ENCODE data around the gene MYO3A. TPM values are rescaled to one million over a fixed set of nuclear protein-coding genes. Genes with fewer than 3 reads are reported as not detected.

The MYO3A gene
- total RNA-seq, 2 donors from 2014 or later, result 5.2 TPM; not detected in 1

DNA sequence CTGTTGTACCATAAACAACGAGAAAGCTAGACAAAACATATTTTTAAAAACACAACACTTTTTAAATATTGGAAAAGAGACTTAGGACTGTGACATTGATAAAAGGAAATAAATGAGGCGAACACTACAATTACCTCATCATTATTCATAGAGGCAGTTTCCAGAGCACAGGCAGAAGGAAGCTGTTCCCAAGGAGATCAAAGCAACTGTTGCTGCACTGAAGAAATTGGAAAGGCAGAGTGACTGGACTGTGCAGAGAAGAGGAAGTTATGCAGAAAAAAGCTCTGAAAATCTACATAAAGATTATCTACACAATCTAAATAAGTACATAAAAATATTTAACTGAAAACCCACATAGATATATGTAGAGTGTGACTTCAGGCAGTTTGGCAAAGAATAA lies 32.8 kb downstream of the MYO3A start:
- H3K4me3 ChIP-seq, result no peak overlapping the region
- no peaks in the 10 kb centered on the region for H3K27me3 ChIP-seq (replicated peaks; ENCODE audit: insufficient read depth)
- H3K27ac ChIP-seq, result no peak overlapping the region
- no peaks in the 10 kb centered on the region for H3K36me3 ChIP-seq
- H3K9me3 ChIP-seq, result no peaks in the 10 kb centered on the region
- 80% methylated on average over 2 of the region's 2 CpGs for WGBS
- TF ChIP-seq POLR2A (IDR thresholded peaks at IDR 0.05), result no peak
- no peaks in the 10 kb centered on the region for H3K4me1 ChIP-seq (replicated peaks)
- intact Hi-C loops (cut with DNase I), result no loop called here
- DNase-seq (ENCODE audit: low spot score), result no peak

DNA sequence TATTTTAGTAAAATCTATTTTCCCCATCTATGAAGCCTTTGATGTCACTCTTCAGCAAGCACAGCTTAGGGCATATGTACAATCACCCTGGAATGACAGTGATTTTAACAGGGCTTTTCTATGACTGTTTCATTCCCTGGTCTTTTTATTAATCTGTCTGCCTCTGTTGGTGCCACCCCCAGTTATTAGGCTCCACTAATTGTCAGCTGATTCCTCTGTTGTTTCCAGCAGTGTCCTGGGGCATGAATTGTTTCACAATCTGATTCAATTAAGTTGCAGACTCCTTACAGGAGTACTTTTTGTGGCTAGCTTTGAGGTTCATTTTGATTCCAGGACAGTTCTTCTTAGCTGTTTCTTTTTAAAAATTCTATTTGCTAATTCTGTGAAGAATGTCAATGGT lies 38.6 kb downstream of the MYO3A start:
- Histone ChIP-seq H3K36me3 (no peaks in the 10 kb centered on the region), H3K9me3 (no peaks in the 10 kb centered on the region), H3K27me3 (replicated peaks; ENCODE audit: insufficient read depth) (no peaks in the 10 kb centered on the region), H3K27ac (no peak overlapping the region), H3K4me3 (no peak overlapping the region), H3K4me1 (replicated peaks) (no peaks in the 10 kb centered on the region)
- no peak for DNase-seq (ENCODE audit: low spot score)
- intact Hi-C loops (cut with DNase I), result no loop called here
- TF ChIP-seq POLR2A (IDR thresholded peaks at IDR 0.05), result no peak
- TF ChIP-seq POLR2AphosphoS5 (IDR thresholded peaks at IDR 0.05), result no peak
- TF ChIP-seq, protein P1, sequence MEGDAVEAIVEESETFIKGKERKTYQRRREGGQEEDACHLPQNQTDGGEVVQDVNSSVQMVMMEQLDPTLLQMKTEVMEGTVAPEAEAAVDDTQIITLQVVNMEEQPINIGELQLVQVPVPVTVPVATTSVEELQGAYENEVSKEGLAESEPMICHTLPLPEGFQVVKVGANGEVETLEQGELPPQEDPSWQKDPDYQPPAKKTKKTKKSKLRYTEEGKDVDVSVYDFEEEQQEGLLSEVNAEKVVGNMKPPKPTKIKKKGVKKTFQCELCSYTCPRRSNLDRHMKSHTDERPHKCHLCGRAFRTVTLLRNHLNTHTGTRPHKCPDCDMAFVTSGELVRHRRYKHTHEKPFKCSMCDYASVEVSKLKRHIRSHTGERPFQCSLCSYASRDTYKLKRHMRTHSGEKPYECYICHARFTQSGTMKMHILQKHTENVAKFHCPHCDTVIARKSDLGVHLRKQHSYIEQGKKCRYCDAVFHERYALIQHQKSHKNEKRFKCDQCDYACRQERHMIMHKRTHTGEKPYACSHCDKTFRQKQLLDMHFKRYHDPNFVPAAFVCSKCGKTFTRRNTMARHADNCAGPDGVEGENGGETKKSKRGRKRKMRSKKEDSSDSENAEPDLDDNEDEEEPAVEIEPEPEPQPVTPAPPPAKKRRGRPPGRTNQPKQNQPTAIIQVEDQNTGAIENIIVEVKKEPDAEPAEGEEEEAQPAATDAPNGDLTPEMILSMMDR (IDR thresholded peaks at IDR 0.05), result no peak

DNA sequence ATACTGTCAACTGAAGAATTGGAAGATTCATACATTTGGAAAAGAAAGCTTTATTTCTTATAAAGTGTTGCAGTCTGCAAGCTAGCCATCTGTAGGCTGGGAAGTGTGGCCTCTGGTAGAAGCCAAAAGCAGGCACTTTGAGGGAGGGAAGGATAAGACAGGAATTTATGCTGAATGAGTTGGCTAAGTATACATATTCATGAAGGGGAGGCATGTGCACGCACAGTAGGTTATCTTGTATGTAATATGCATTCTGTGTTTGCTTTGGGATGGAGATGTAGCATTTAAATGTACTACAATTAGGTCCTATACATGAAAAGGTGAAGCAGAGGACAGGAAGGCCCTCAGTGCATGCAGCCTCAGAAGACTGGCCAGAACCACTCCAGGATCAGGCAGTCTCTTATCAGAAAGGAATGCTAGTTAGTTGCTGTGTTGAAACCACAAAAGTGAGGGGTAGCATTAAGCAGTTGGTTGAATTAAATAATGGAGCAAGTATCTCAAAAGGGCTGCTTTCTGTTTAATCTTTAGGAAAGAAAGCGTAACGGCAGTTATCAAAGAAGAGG lies 40.9 kb downstream of the MYO3A start:
- no peaks in the 10 kb centered on the region for H3K4me1 ChIP-seq (replicated peaks)
- no peaks in the 10 kb centered on the region for H3K27me3 ChIP-seq (replicated peaks; ENCODE audit: insufficient read depth)
- no peak overlapping the region for H3K27ac ChIP-seq
- H3K4me3 ChIP-seq, result no peak overlapping the region
- TF ChIP-seq POLR2AphosphoS5 (IDR thresholded peaks at IDR 0.05) (no peak), POLR2A (IDR thresholded peaks at IDR 0.05) (no peak)
- TF ChIP-seq, protein P1 (IDR thresholded peaks at IDR 0.05), result no peak
- H3K36me3 ChIP-seq, result no peaks in the 10 kb centered on the region
- 94% methylated on average over 3 of the region's 3 CpGs for WGBS
- DNase-seq (ENCODE audit: low spot score), result no peak
- no peaks in the 10 kb centered on the region for H3K9me3 ChIP-seq
- intact Hi-C loops (cut with DNase I), result no loop called here

DNA sequence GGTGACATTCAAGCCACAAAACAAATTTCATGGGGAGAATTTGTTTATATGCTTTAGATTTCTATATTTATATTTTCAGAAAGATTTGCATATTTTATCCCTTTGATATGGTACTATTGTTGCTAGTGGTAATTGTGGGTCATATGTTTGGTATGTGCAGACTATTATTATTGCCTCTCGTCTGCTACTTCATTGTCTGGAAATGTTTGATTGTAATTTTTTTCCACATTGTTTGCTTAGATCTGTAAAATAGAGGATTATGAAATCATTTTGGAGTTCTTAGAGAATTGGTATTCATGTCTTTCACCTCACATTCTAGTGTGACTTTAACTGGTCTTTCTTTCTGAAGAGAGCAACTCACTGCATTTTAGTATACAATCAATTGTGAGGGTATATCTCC lies 44.7 kb downstream of the MYO3A start:
- Histone ChIP-seq H3K36me3 (no peaks in the 10 kb centered on the region), H3K4me3 (no peak overlapping the region), H3K27me3 (replicated peaks; ENCODE audit: insufficient read depth) (no peaks in the 10 kb centered on the region), H3K9me3 (no peaks in the 10 kb centered on the region), H3K27ac (no peak overlapping the region), H3K4me1 (replicated peaks) (no peaks in the 10 kb centered on the region)
- 65% methylated on average over 1 of the region's 1 CpG for WGBS
- intact Hi-C loops (cut with DNase I), result no loop called here
- no peak for DNase-seq (ENCODE audit: low spot score)
- TF ChIP-seq POLR2A (IDR thresholded peaks at IDR 0.05) (no peak), POLR2AphosphoS5 (IDR thresholded peaks at IDR 0.05) (no peak)
- TF ChIP-seq, protein P1 (IDR thresholded peaks at IDR 0.05), result no peak

DNA sequence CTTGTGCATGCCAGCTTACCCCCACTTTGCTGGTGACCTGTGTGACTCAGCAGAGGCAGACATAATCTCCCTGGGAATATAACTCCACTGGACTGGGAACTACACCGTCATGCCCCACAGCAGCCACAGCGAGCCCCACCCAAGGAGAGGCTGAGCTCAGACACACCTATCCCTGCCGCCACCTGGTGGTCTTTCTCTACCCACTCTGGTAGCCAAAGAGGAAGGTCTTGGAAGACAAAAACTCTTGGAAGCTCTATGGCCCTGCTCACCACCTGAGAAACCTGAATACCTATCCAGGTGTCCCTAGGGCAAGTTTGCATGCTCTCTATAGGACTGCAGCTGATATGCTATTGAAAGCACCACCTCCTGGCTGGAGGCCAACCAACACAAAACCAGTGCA lies 48.1 kb downstream of the MYO3A start:
- WGBS, result 100% methylated on average over 2 of the region's 3 CpGs
- TF ChIP-seq, protein P1 (IDR thresholded peaks at IDR 0.05), result no peak
- no peak for TF ChIP-seq POLR2AphosphoS5 (IDR thresholded peaks at IDR 0.05)
- Histone ChIP-seq H3K27me3 (replicated peaks; ENCODE audit: insufficient read depth) (no peaks in the 10 kb centered on the region), H3K4me3 (no peak overlapping the region), H3K36me3 (no peaks in the 10 kb centered on the region), H3K27ac (no peak overlapping the region), H3K9me3 (no peaks in the 10 kb centered on the region), H3K4me1 (replicated peaks) (no peaks in the 10 kb centered on the region)
- no peak for DNase-seq (ENCODE audit: low spot score)
- intact Hi-C loops (cut with DNase I), result no loop called here

All from prostate gland (tissue), 2 donors.